Epithelial cell of esophagus (primary cell): ENCODE measurements around the gene AP1M2.
A peak's percentile ranks its signal among the peaks of the same experiment; 100 is the strongest.
"Not testable (repeated sequence)": the region's sequence is repeated elsewhere in the genome, so short reads cannot be mapped to it uniquely, and the experiment has no call there.

Source experiments
- DNase-seq: peaks from one replicate; pipeline ENCODE4 v3.0.0; 2010; ENCODE audit warnings: low read depth
- H3K4me3 ChIP-seq: 2 replicates; pipeline ENCODE4 v1.5.1; 2011; ENCODE audit warnings: mild to moderate bottlenecking, low read length, control low read depth
- TF ChIP-seq, protein P1 (sequence below): IDR thresholded peaks from 2 replicates; pipeline ENCODE4 v1.5.1; 2011; ENCODE audit warnings: low read depth, mild to moderate bottlenecking, low read length, control low read depth, inconsistent platforms; ENCODE audit not compliant: insufficient read depth; ENCODE audit errors: missing control alignments

Gene AP1M2

DNA sequence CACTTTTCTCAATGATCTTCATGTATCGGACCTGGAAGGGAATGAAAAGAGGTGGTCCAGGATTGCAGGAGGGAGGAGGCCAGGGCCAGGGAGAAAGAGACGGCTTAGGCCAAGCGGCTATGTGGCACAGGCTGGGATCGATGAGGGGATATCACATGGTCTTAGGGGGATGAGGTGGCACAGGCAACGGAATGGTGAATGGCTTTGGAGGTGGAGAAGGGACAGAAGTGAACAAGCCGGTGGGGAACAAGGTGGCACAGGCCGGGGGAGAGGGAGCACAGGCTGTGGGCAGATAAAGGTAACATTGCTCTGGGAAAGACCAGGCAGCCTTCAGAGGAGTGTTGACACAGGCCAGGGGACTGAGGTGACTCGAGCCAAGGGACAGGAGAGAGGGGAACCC, 12.7 kb downstream of the AP1M2 start:
- H3K4me3 ChIP-seq = no peak overlapping the region
- TF ChIP-seq, protein P1, sequence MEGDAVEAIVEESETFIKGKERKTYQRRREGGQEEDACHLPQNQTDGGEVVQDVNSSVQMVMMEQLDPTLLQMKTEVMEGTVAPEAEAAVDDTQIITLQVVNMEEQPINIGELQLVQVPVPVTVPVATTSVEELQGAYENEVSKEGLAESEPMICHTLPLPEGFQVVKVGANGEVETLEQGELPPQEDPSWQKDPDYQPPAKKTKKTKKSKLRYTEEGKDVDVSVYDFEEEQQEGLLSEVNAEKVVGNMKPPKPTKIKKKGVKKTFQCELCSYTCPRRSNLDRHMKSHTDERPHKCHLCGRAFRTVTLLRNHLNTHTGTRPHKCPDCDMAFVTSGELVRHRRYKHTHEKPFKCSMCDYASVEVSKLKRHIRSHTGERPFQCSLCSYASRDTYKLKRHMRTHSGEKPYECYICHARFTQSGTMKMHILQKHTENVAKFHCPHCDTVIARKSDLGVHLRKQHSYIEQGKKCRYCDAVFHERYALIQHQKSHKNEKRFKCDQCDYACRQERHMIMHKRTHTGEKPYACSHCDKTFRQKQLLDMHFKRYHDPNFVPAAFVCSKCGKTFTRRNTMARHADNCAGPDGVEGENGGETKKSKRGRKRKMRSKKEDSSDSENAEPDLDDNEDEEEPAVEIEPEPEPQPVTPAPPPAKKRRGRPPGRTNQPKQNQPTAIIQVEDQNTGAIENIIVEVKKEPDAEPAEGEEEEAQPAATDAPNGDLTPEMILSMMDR = no peak
- DNase-seq = no peak

DNA sequence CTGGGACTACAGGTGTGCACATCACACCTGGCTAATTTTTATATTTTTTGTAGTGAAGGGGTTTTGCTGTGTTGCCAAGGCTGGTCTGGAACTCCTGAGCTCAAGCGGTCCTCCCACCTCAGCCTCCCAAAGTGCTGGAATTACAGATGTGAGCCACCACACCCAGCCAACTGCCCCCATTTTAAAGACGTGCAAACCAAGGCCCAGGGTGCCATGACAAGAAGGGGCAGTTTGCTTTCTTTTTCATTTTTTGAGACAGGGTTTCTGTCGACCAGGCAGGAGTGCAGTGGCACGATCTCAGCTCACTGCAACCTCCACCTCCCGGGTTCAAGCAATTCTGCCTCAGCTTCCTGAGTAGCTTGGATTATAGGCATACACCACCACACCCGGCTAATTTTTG, 13.3 kb downstream of the AP1M2 start:
- DNase-seq, H3K4me3 ChIP-seq: not testable (repeated sequence)

DNA sequence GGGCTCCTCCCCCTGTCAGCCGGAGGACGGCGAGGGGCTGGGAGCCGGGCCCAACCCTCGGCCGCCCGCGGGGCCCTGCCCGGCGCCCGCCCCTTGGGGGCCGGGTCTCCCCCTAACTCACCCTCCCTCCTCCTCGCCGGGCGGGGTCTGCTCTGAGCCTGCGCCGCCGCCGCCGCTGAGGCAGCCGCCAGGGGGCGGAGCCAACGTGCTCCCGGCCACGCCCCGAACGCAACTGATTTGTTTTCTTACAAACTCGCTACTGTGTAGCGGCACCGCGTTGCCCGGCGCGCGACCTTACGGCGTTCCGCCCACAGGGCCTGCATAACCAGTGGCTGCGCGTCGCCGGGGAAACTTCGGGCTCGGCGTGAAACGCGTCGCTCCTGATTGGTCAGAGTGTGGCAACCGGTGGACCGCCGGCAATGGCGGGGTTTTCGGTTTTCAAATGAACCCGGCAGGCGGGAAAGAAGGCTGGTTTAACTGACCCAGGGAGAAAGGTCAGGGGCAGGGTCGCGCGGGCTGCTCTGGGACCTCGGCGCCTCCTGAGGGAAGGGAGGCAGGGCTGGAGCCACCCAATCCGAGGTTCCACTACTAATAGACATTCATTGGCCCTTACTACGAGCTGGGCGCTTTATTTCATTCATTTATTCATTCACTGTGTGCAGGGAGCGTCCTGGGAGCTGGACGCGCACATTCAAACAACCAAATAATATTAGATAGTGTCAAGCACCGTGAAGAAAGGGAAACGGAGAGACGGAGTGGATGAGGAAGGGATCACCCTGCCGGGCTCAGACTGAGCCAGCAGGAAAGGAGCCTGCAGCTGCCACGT, 18.1 kb downstream of the AP1M2 start, which contains the start of gene CDKN2D:
TSS of gene CDKN2D (minus strand) at position 154 of the 826 bp plus-strand sequence. CDS start 326 bp downstream, outside the sequence.
- TF ChIP-seq, protein P1 = no peak
- peak; percentile 100 for DNase-seq

DNA sequence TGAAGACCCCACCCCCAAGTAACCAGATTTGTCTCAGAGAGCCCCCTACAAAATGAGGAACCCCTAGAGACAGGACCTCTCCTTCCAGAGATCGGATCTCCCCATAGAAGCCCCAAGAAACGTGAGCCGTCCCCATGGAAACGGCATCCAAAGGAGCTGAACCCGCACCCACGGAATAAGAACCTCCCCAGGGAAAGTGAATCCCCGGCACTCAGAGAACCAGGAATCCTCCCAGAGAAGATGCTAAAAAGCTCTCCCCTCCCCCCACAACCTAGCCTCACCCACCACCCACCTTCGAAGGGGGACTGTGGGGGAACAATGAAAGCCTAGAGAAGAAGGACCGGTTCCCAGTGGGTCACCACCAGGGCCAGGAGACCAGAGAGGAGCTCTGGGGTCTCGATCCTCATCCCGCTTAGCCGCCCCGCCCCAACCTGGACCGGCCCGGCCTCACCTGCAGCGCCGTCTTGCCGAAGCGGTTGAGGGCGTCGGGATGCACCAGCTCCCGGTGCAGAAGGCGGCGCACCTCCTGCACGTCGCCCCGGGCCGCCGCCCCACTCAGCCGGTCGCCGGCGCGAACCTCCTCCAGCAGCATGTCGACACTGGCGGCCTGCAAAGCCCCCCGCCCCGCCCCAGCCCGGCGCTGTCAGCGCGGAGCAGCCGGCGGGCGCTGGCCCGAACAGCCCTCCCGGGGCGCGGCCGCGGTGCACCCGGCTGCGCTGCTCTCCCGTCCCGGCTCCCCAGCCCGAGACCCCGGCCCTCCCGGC, 18.9 kb downstream of the AP1M2 start:
- TF ChIP-seq, protein P1 = no peak
- peak; percentile 74 for DNase-seq
- H3K4me3 ChIP-seq = peak overlapping the region; percentile 58

More for the DNA sequence above, 18.1 kb downstream of the AP1M2 start, which contains the start of gene CDKN2D:
- H3K4me3 ChIP-seq = peak within 1 kb of the TSS; percentile 58

DNA sequence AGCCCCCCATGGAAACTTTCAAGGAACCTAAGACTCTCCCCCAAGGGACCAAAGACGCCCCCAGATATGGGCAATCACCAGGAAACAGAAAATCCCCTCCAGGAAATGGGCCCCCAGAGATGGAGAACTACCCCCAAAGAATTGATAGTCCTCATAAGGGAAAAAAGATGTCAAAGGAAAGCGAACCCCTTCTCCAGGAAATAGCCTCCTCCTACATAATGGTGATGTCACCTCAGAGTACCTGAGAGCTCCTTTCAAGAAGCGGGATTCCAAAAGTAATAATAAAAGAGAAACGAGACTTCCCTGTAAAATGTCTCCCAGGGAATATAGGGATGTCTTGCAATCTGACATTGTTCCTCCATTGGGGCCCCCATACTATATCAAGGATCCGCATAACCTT, 19.5 kb downstream of the AP1M2 start:
- TF ChIP-seq, protein P1 = no peak
- no peak for DNase-seq
- peak overlapping the region; percentile 58 for H3K4me3 ChIP-seq

DNA sequence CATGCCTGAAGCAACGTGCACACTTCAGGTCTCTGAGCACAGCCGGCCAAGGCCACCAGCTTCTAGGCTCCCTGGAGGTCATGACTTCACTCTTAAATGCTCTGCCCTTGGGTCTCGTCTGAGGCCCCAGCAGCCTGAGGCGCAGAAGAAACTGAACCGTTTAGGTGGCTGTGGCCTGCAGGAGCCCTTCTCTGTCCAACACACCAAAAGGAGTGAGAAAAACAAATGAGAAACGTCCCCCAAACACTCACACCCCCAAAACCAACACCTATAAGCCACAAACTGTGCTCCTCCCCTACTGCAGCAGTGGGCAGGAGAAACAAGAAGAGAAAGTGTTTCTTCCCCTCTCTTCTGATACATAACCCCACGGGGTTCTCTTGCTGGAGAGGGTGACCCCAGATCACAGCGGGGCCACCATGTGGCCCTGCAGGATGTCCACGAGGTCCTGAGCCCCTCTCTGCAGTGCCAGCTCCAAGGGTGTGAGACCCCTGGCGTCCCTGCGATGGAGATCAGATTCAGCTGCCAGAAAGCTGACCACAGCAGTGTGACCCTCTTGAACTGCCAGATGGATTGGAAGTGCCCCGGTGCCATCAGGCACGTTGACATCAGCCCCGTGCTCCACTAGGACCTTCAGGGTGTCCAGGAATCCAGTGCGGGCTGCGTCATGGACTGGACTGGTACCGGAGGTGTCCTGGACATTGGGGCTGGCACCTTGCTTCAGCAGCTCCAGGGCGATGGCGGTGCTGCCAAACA, 20.3 kb downstream of the AP1M2 start:
- no peak for DNase-seq

More for the DNA sequence above, 20.3 kb downstream of the AP1M2 start:
- H3K4me3 ChIP-seq = no peak overlapping the region
- TF ChIP-seq, protein P1 = no peak
